Left hindlimb (tissue), 1 donor: ENCODE data around the gene ZMPSTE24.
"Not testable (repeated sequence)": the region's sequence is repeated elsewhere in the genome, so short reads cannot be mapped to it uniquely, and the experiment has no call there.

ENCODE experiments used
- DNase-seq: peaks from one replicate; pipeline ENCODE4 v3.0.0-alpha.2; 2018

Gene ZMPSTE24

GRCh38 chr1:40318970-40319621 lies 61.1 kb downstream of the ZMPSTE24 start:
- no peak for DNase-seq

GRCh38 chr1:40331403-40331802 lies 73.4 kb downstream of the ZMPSTE24 start:
- not testable (repeated sequence) for DNase-seq

GRCh38 chr1:40332695-40333094 lies 74.7 kb downstream of the ZMPSTE24 start:
- no peak for DNase-seq

DNA sequence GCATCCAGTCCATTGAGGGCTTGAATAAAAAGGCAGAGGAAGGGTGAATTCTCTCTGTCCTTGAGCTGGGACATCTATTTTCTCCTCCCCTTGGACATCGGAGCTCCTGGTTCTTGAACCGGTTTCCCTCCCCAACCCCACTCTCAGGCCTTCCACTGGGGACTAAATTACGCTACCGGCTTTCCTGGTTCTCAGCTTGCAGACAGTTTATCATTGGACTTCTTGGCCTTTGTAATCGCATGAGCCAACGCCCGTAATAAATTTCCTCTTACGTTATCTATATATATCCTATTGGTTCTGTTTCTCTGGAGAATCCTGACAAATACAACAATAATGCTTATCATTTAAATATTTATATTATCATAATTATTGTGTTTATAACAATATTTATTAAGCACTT lies 79.4 kb downstream of the ZMPSTE24 start:
- no peak for DNase-seq

- peak; percentile 84 for DNase-seq
Measured at GRCh38 chr1:40338745-40339419, 80.8 kb downstream of the ZMPSTE24 start.

GRCh38 chr1:40339420-40340323 lies 81.6 kb downstream of the ZMPSTE24 start:
- no peak for DNase-seq

- DNase-seq = no peak
Measured at GRCh38 chr1:40341491-40342380, 83.7 kb downstream of the ZMPSTE24 start.

- not testable (repeated sequence) for DNase-seq
Measured at GRCh38 chr1:40342381-40342717, 84.3 kb downstream of the ZMPSTE24 start.
